Measurements from ENCODE around the gene STAM2.

DNA sequence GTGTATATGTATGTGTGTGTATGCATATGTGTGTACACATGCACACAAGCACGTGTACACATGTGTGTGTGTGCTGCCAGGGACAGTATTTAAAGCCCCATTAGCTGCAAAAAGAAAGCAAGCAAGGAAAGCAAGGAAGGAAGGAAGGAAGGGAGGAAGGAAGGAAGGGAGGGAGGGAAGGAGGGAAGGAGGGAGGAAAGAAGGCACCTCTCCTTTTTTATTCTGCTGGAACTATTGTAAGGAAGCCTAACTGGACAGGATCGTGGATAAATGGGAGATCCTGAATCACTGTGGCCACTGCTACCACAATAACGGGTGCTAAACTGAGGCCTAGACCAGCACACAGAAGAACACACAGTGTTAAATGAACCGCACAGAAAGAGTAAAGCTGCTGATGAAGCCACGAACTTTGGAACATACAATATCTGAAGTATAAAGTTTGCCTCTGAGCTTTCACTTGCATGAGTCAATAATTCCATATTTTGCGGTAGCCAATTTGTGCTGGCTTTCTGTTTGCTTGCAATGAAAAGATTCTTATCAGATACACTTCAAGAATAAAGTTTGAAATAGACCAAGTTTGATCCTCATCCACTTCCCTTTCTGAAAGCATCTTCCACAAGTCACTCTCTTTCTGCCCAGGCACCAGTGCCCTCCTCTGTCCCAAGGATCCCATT is 92.2 kb downstream of the STAM2 start:
- TF ChIP-seq CTCF (IDR thresholded peaks at IDR 0.05; ENCODE audit: insufficient read depth, low read length) (no peak), POLR2AphosphoS5 (IDR thresholded peaks at IDR 0.05; ENCODE audit: low read depth) (no peak)

Measured in HL-60 (cell line).